ENCODE data around the gene ANO7. TPM values are rescaled to one million over a fixed set of nuclear protein-coding genes. Genes with fewer than 3 reads are reported as not detected.

The ANO7 gene
- total and polyA plus RNA-seq, 8 donors = 1.3 to 2.8 (median 2.1) TPM

GRCh38 chr2:241237047-241237446 lies 48.6 kb downstream of the ANO7 start:
- Histone ChIP-seq H3K27ac (no peak overlapping the region), H3K27me3 (no peaks in the 10 kb centered on the region), H3K4me3 (no peak overlapping the region), H3K4me1 (no peaks in the 10 kb centered on the region), H3K9me3 (no peaks in the 10 kb centered on the region), H3K36me3 (peaks cover 0 to 100% of the 10 kb centered on the region in 2 donors)
- intact Hi-C loops (cut with DNase I) = no loop called here
- no peak for TF ChIP-seq CTCF (IDR thresholded peaks at IDR 0.05)
- no peak for ATAC-seq
- peak in 1 of 4 donors; percentile 21 for DNase-seq

GRCh38 chr2:241237949-241238371 lies 49.5 kb downstream of the ANO7 start:
- Histone ChIP-seq H3K9me3 (no peaks in the 10 kb centered on the region), H3K36me3 (peaks cover 0 to 100% of the 10 kb centered on the region in 2 donors), H3K4me1 (no peaks in the 10 kb centered on the region), H3K27me3 (no peaks in the 10 kb centered on the region), H3K4me3 (no peak overlapping the region), H3K27ac (no peak overlapping the region)
- DNase-seq (no peak), ATAC-seq (no peak)
- no peak for TF ChIP-seq CTCF (IDR thresholded peaks at IDR 0.05)
- intact Hi-C loops (cut with DNase I) = no loop called here

GRCh38 chr2:241238693-241239198 lies 50.3 kb downstream of the ANO7 start:
- no peak for TF ChIP-seq CTCF (IDR thresholded peaks at IDR 0.05)
- ATAC-seq (no peak), DNase-seq (no peak)
- no peak overlapping the region for H3K4me3 ChIP-seq
- H3K36me3 ChIP-seq = peaks cover 0 to 100% of the 10 kb centered on the region in 2 donors
- H3K4me1 ChIP-seq = no peaks in the 10 kb centered on the region
- intact Hi-C loops (cut with DNase I) = no loop called here
- H3K27ac ChIP-seq = no peak overlapping the region
- H3K27me3 ChIP-seq = no peaks in the 10 kb centered on the region
- no peaks in the 10 kb centered on the region for H3K9me3 ChIP-seq

GRCh38 chr2:241239552-241240202 lies 51.2 kb downstream of the ANO7 start:
- no peaks in the 10 kb centered on the region for H3K9me3 ChIP-seq
- H3K4me3 ChIP-seq = no peak overlapping the region
- H3K36me3 ChIP-seq = peaks cover 2 to 100% of the 10 kb centered on the region in 2 donors
- ATAC-seq (no peak), DNase-seq (no peak)
- H3K4me1 ChIP-seq = no peaks in the 10 kb centered on the region
- intact Hi-C loops (cut with DNase I) = no loop called here
- no peak for TF ChIP-seq CTCF (IDR thresholded peaks at IDR 0.05)
- no peaks in the 10 kb centered on the region for H3K27me3 ChIP-seq
- no peak overlapping the region for H3K27ac ChIP-seq

- Histone ChIP-seq H3K4me1 (no peaks in the 10 kb centered on the region), H3K4me3 (no peak overlapping the region), H3K9me3 (no peaks in the 10 kb centered on the region), H3K27me3 (no peaks in the 10 kb centered on the region), H3K36me3 (peaks cover 5 to 100% of the 10 kb centered on the region in 2 donors), H3K27ac (no peak overlapping the region)
- DNase-seq (no peak), ATAC-seq (no peak)
- no peak for TF ChIP-seq CTCF (IDR thresholded peaks at IDR 0.05)
- intact Hi-C loops (cut with DNase I) = no loop called here
Observed at GRCh38 chr2:241240320-241241004, 52.0 kb downstream of the ANO7 start.

Data from left lung (tissue), 10 donors.